ENCODE measurements around the gene PER2. TPM values are rescaled to one million over a fixed set of nuclear protein-coding genes. Genes with fewer than 3 reads are reported as not detected.
"Not testable (repeated sequence)": the region's sequence is repeated elsewhere in the genome, so short reads cannot be mapped to it uniquely, and the experiment has no call there.

The PER2 gene
- total and polyA plus RNA-seq, 2 of the 4 experiments (the other 2 are of a cell fraction), result 1.7 to 3.2 TPM

DNA sequence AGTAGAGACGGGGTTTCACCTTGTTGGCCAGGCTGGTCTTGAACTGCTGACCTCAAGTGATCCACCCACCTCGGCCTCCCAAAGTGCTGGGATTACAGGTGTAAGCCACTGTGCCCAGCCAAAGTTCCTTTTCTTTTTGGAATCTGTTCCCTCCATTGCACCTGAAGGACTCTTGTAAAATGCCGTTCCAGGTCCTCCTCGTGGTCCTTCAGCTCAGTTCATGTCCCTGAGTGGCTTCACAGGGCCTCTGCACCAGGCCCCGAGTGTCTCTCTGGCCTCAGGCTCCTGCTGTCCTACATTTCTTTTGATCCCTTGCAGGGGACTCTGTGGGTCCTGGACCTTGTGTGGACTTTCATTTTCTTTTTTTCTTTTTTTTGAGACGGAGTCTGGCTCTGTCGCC is 35.8 kb upstream of the PER2 start:
- H3K4me3 ChIP-seq (ENCODE audit: insufficient read depth, low read depth, low read length); H3K56ac ChIP-seq (ENCODE audit: extremely low read depth, insufficient read depth, low read length); H4K20me1 ChIP-seq (ENCODE audit: insufficient read depth, low read length); H3K4me2 ChIP-seq (ENCODE audit: low read depth, low read length); H2AFZ ChIP-seq (replicated peaks; ENCODE audit: low read length, poor library complexity); H3K4ac ChIP-seq (ENCODE audit: low read depth, low read length); H3K27ac ChIP-seq (ENCODE audit: insufficient read depth, low read length); H3K23ac ChIP-seq (ENCODE audit: low read depth, low read length); POLR2A ChIA-PET (ENCODE audit: unreplicated experiment); intact Hi-C loops (cut with micrococcal nuclease); dilution Hi-C loops (cut with HindIII; ENCODE audit: low sequenced_read_pairs, unreplicated experiment); H3K9ac ChIP-seq (ENCODE audit: low read depth, low read length); H2BK120ac ChIP-seq (ENCODE audit: low read depth, low read length); H3K9me3 ChIP-seq (ENCODE audit: control insufficient read depth, insufficient read depth, low read length); H4K8ac ChIP-seq (ENCODE audit: low read depth in 2 of 2, low read length in 2 of 2); CTCF ChIA-PET; BruUV-seq (replicated peaks); H4K91ac ChIP-seq (ENCODE audit: insufficient read depth, low read depth, low read length); H2AK9ac ChIP-seq (replicated peaks; ENCODE audit: low read depth, low read length, poor library complexity); in situ Hi-C loops (cut with MboI; ENCODE audit: low sequenced_read_pairs); H2BK15ac ChIP-seq (ENCODE audit: low read depth, low read length); H3K14ac ChIP-seq (replicated peaks; ENCODE audit: low read depth, low read length); ATAC-seq (ENCODE audit: low read depth); H3K4me1 ChIP-seq (ENCODE audit: control insufficient read depth, insufficient read depth, low read length); H4K5ac ChIP-seq (ENCODE audit: low read depth, low read length); H2BK20ac ChIP-seq (ENCODE audit: low read depth, low read length); H3K27me3 ChIP-seq (ENCODE audit: control insufficient read depth, insufficient read depth, low read length); H2AK5ac ChIP-seq (ENCODE audit: low read depth, low read length); DNase-seq; H3K18ac ChIP-seq (ENCODE audit: low read depth, low read length); H2BK5ac ChIP-seq (ENCODE audit: low read depth, low read length, poor library complexity, severe bottlenecking): not testable (repeated sequence)
- H3K79me1 ChIP-seq (ENCODE audit: low read depth in 1 of 2, low read length in 2 of 2), result peaks cover 18 to 50% of the 10 kb centered on the region in 2 experiments
- WGBS, 2 experiments (ENCODE audit: extremely low coverage in 2 of 2, insufficient read length in 1 of 2), result 81% methylated on average over 3 of the region's 7 CpGs; no CpG with 5 or more reads in 1 of the 2 experiments
- peaks cover 23% of the 10 kb centered on the region for H3K9me1 ChIP-seq (ENCODE audit: insufficient read depth, low read length)
- H3K36me3 ChIP-seq (ENCODE audit: control insufficient read depth, insufficient read depth, low read length), result peaks cover 20% of the 10 kb centered on the region

Data from IMR-90 (cell line).